ELR (cell line): ENCODE measurements around the gene ZNF30.
"Not testable (repeated sequence)": the region's sequence is repeated elsewhere in the genome, so short reads cannot be mapped to it uniquely, and the experiment has no call there.

Experiments used
- DNase-seq: peaks from one replicate; pipeline ENCODE4 v3.0.0-alpha.2; 2015; ENCODE audit warnings: low read depth

The ZNF30 gene

GRCh38 chr19:34926685-34927375 lies at the start of gene ZNF30:
Gene ZNF30, plus strand, starts transcription at chr19:34926903. Its CDS starts 3,045 bp downstream, at chr19:34929948.
- peak; percentile 89 for DNase-seq

- DNase-seq, result no peak
Observed at GRCh38 chr19:34879563-34879962, 47.1 kb upstream of the ZNF30 start.

GRCh38 chr19:34880034-34880433 lies 46.7 kb upstream of the ZNF30 start:
- no peak for DNase-seq

- DNase-seq, result peak; percentile 28
Observed at GRCh38 chr19:34881982-34882381, 44.7 kb upstream of the ZNF30 start.

GRCh38 chr19:34888091-34888490 lies 38.6 kb upstream of the ZNF30 start:
- DNase-seq, result no peak

- no peak for DNase-seq
Observed at GRCh38 chr19:34900245-34900644, 26.5 kb upstream of the ZNF30 start.

GRCh38 chr19:34904664-34905527 lies 21.8 kb upstream of the ZNF30 start:
- no peak for DNase-seq

GRCh38 chr19:34910770-34911169 lies 15.9 kb upstream of the ZNF30 start:
- DNase-seq, result peak; percentile 10

GRCh38 chr19:34917144-34917543 lies 9.6 kb upstream of the ZNF30 start:
- DNase-seq, result not testable (repeated sequence)

GRCh38 chr19:34918190-34918589 lies 8.5 kb upstream of the ZNF30 start:
- DNase-seq, result no peak

- not testable (repeated sequence) for DNase-seq
Observed at GRCh38 chr19:34920090-34920786, 6.5 kb upstream of the ZNF30 start.

GRCh38 chr19:34925278-34925855 lies 1.3 kb upstream of the ZNF30 start:
- DNase-seq, result no peak

- DNase-seq, result no peak
Observed at GRCh38 chr19:34926361-34926684, 380 bp upstream of the ZNF30 start.

- no peak for DNase-seq
Observed at GRCh38 chr19:34932494-34932893, 5.8 kb downstream of the ZNF30 start.

GRCh38 chr19:34936184-34936583 lies 9.5 kb downstream of the ZNF30 start:
- DNase-seq, result no peak

GRCh38 chr19:34938886-34939285 lies 12.2 kb downstream of the ZNF30 start:
- no peak for DNase-seq

- DNase-seq, result no peak
Observed at GRCh38 chr19:34943861-34944573, 17.3 kb downstream of the ZNF30 start.

GRCh38 chr19:34953092-34953491 lies 26.4 kb downstream of the ZNF30 start:
- no peak for DNase-seq

- no peak for DNase-seq
Observed at GRCh38 chr19:34957830-34958751, 31.4 kb downstream of the ZNF30 start.

GRCh38 chr19:34959021-34959420 lies 32.3 kb downstream of the ZNF30 start:
- DNase-seq, result no peak
